ENCODE results near the gene RNF26. TPM values are rescaled to one million over a fixed set of nuclear protein-coding genes. Genes with fewer than 3 reads are reported as not detected.

Gene RNF26
- total and polyA plus RNA-seq, 10 of the 15 experiments (the other 5 are each of a cell fraction or from before 2014, with no cell fraction given): 2.8 to 54.5 (median 17.7) TPM

GRCh38 chr11:119356349-119357031 is 22.2 kb downstream of the RNF26 start (continued):
- TF ChIP-seq ESRRA (IDR thresholded peaks at IDR 0.05; ENCODE audit: low read length) (no peak), FOS (IDR thresholded peaks at IDR 0.05; ENCODE audit: borderline replicate concordance, extremely low read depth, insufficient read length) (no peak), POLR2AphosphoS2 (IDR thresholded peaks at IDR 0.05; ENCODE audit: low read depth, low read length) (no peak), SIN3A (IDR thresholded peaks at IDR 0.05; ENCODE audit: low read depth, low read length) (no peak), CHD2 (IDR thresholded peaks at IDR 0.05; ENCODE audit: borderline replicate concordance, low read depth, low read length) (no peak), NKRF (conservative IDR thresholded peaks at IDR 0.05) (no peak), GATAD2B (conservative IDR thresholded peaks at IDR 0.05; ENCODE audit: low read depth) (peak; percentile 73; the same call in 1 of the 2 replicates), CREB1 (IDR thresholded peaks at IDR 0.05; ENCODE audit: low read depth) (no peak), PML (IDR thresholded peaks at IDR 0.05; ENCODE audit: low read length) (no peak), NBN (IDR thresholded peaks at IDR 0.05) (peak; percentile 58; the same call in 1 of the 2 replicates), EGR1 (IDR thresholded peaks at IDR 0.05; ENCODE audit: borderline replicate concordance in 1 of 2, low read depth in 2 of 2, low read length in 2 of 2) (no peak), NFIC (IDR thresholded peaks at IDR 0.05; ENCODE audit: low read depth, low read length) (no peak), TBL1XR1 (IDR thresholded peaks at IDR 0.05; ENCODE audit: low read depth, low read length) (no peak), RFX5 (IDR thresholded peaks at IDR 0.05; ENCODE audit: low read depth, low read length) (no peak), SMARCA5 (IDR thresholded peaks at IDR 0.05) (peak; percentile 25; the same call in 1 of the 2 replicates), ZBTB4 (CRISPR knock-in tag; IDR thresholded peaks at IDR 0.05) (no peak), FOXM1 (IDR thresholded peaks at IDR 0.05; ENCODE audit: low read depth, low read length) (no peak), USF2 (IDR thresholded peaks at IDR 0.05; ENCODE audit: borderline replicate concordance, low read depth, low read length) (no peak), RELB (IDR thresholded peaks at IDR 0.05; ENCODE audit: low read depth) (peak; percentile 43; the same call in 1 of the 2 replicates), ZNF24 (IDR thresholded peaks at IDR 0.05) (no peak), SRF (IDR thresholded peaks at IDR 0.05; ENCODE audit: low read depth in 2 of 2, low read length in 2 of 2) (no peak), MXI1 (IDR thresholded peaks at IDR 0.05; ENCODE audit: low read depth, low read length) (no peak), BACH1 (IDR thresholded peaks at IDR 0.05; ENCODE audit: borderline replicate concordance) (no peak)
